Neural cell (in vitro differentiated cells): ENCODE measurements around the gene SFRP2. TPM values are rescaled to one million over a fixed set of nuclear protein-coding genes. Genes with fewer than 3 reads are reported as not detected.

Source experiments
- H2AFZ ChIP-seq: fragments of 200-600, 300-800 bp; sonication (generic), shearing (Covaris generic); 2 replicates; pipeline ENCODE4 v1.6.0; 2014; ENCODE audit warnings: low read depth, mild to moderate bottlenecking, antibody characterized with exemption, low read length, moderate library complexity
- H3F3A ChIP-seq: fragments of 200-600 bp; shearing (Covaris generic); 2 replicates; pipeline ENCODE4 v1.6.1; 2016; ENCODE audit warnings: mild to moderate bottlenecking, moderate library complexity, mixed read lengths, antibody characterized with exemption, low read length; ENCODE audit not compliant: insufficient read depth, poor library complexity, severe bottlenecking
- H3K27ac ChIP-seq: fragments of 200-600, 300-800 bp; sonication (generic), shearing (Covaris generic); 2 replicates; pipeline ENCODE4 v1.5.1; 2014; ENCODE audit warnings: mild to moderate bottlenecking, low read length, moderate library complexity
- H3K27me3 ChIP-seq: fragments of 300-800, 200-600 bp; sonication (generic), shearing (Covaris generic); 2 replicates; pipeline ENCODE4 v1.6.0; 2014; ENCODE audit warnings: mild to moderate bottlenecking, low read depth, low read length, moderate library complexity; ENCODE audit not compliant: insufficient read depth
- H3K36me3 ChIP-seq: fragments of 300-800, 200-600 bp; sonication (generic), shearing (Covaris generic); 2 replicates; pipeline ENCODE4 v1.5.1; 2014; ENCODE audit warnings: mild to moderate bottlenecking, antibody characterized with exemption, low read length, moderate library complexity; ENCODE audit not compliant: insufficient read depth
- H3K4me2 ChIP-seq: fragments of 300-800, 200-600 bp; sonication (generic), shearing (Covaris generic); 2 replicates; pipeline ENCODE4 v1.6.0; 2014; ENCODE audit warnings: mild to moderate bottlenecking, low read length
- H3K4me3 ChIP-seq: fragments of 300-800, 200-600 bp; sonication (generic), shearing (Covaris generic); 2 replicates; pipeline ENCODE4 v1.5.1; 2014; ENCODE audit warnings: mild to moderate bottlenecking, low read length, moderate library complexity
- H3K79me2 ChIP-seq: fragments of 200-600 bp; shearing (Covaris generic); replicated peaks from 2 replicates; pipeline ENCODE4 v1.6.0; 2014; ENCODE audit warnings: mild to moderate bottlenecking, low read length, moderate library complexity; ENCODE audit not compliant: insufficient read depth
- H3K9ac ChIP-seq: fragments of 300-800, 200-600 bp; sonication (generic), shearing (Covaris generic); 2 replicates; pipeline ENCODE4 v1.6.1; 2016; ENCODE audit warnings: mild to moderate bottlenecking, low read length, mixed read lengths
- H3K9me2 ChIP-seq: fragments of 200-600 bp; shearing (Covaris generic); 2 replicates; pipeline ENCODE4 v1.6.1; 2016; ENCODE audit warnings: mild to moderate bottlenecking, low read length, mixed read lengths; ENCODE audit not compliant: insufficient read depth
- H3K9me3 ChIP-seq: fragments of 200-600, 300-800 bp; sonication (generic), shearing (Covaris generic); 2 replicates; pipeline ENCODE4 v1.6.1; 2016; ENCODE audit warnings: mild to moderate bottlenecking, mixed run types, low read length, moderate library complexity, mixed read lengths
- H4K20me1 ChIP-seq: fragments of 200-600 bp; shearing (Covaris generic); 2 replicates; pipeline ENCODE4 v1.6.1; 2016; ENCODE audit warnings: mild to moderate bottlenecking, mixed run types; ENCODE audit not compliant: insufficient read depth
- EP300 ChIP-seq: fragments of 450-650 bp; conservative IDR thresholded peaks from 2 replicates; pipeline ENCODE4 v1.6.1; 2014; ENCODE audit warnings: antibody characterized with exemption, mild to moderate bottlenecking, moderate library complexity; ENCODE audit not compliant: poor library complexity, severe bottlenecking
- EZH2 ChIP-seq: fragments of 200-600, 300-800 bp; shearing (Covaris generic), sonication (generic); IDR thresholded peaks from 2 replicates; pipeline ENCODE4 v1.6.1; 2014; ENCODE audit warnings: antibody characterized with exemption, low read length, borderline replicate concordance, mild to moderate bottlenecking; ENCODE audit not compliant: insufficient read depth, poor library complexity, severe bottlenecking
- MXI1 ChIP-seq: fragments of 450-650 bp; conservative IDR thresholded peaks from 2 replicates; pipeline ENCODE4 v1.6.1; 2014; ENCODE audit warnings: antibody characterized with exemption, mild to moderate bottlenecking; ENCODE audit not compliant: poor library complexity, severe bottlenecking
- POLR2AphosphoS5 ChIP-seq: IDR thresholded peaks from 2 replicates; pipeline ENCODE4 v1.6.1; 2012
- RAD21 ChIP-seq: fragments of 450-650 bp; conservative IDR thresholded peaks from 2 replicates; pipeline ENCODE4 v1.6.1; 2014; ENCODE audit warnings: antibody characterized with exemption, mild to moderate bottlenecking, moderate library complexity
- SMC3 ChIP-seq: fragments of 450-650 bp; conservative IDR thresholded peaks from 2 replicates; pipeline ENCODE4 v1.6.1; 2014; ENCODE audit warnings: antibody characterized with exemption, mild to moderate bottlenecking, moderate library complexity; ENCODE audit not compliant: poor library complexity
- TAF1 ChIP-seq: IDR thresholded peaks from 2 replicates; pipeline ENCODE4 v1.6.1; 2012; ENCODE audit warnings: low read depth
- polyA plus RNA-seq: library from polyadenylated mRNA; depleted of rRNA; stranded (reverse); fragments of >200 nt; gene quantifications from 2 replicates; pipeline ENCODE4 v1.2.3, GENCODE V29; 2014
- TF ChIP-seq, protein P1 (sequence below): fragments of 450-650 bp; IDR thresholded peaks from 2 replicates; pipeline ENCODE4 v1.5.1; 2014; ENCODE audit warnings: antibody characterized with exemption, mild to moderate bottlenecking, moderate library complexity; ENCODE audit not compliant: poor library complexity, severe bottlenecking
- TF ChIP-seq, protein P2 (sequence below): IDR thresholded peaks from 2 replicates; pipeline ENCODE4 v1.6.1; 2012; ENCODE audit warnings: borderline replicate concordance

The SFRP2 gene
- polyA plus RNA-seq, 1 donor from 2014 or later, result 0.51 TPM

DNA sequence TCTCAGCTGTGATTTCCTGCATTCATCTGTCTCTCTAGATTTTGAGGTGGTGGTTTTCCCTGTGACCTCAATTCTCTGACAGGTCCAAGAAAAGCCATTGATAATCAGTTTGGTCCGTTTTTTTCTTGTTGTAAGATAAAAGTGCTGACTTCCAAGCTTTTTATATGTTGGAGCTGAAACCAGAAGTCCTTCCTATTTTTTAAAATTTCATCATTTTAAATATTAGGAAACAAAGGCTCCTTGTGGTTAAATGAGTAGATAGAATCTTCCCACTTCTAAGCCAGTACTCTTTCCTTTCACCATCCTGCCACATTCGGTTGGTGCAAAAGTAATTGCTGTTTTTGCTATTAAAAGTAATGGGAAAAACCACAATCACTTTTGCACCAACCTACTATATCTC is 47.3 kb downstream of the SFRP2 start:
- peaks cover 7% of the 10 kb centered on the region for H3K9me3 ChIP-seq
- H3F3A ChIP-seq, result no peaks in the 10 kb centered on the region
- no peak overlapping the region for H2AFZ ChIP-seq
- H3K27me3 ChIP-seq, result no peaks in the 10 kb centered on the region
- TF ChIP-seq EP300, result no peak
- TF ChIP-seq, protein P1, sequence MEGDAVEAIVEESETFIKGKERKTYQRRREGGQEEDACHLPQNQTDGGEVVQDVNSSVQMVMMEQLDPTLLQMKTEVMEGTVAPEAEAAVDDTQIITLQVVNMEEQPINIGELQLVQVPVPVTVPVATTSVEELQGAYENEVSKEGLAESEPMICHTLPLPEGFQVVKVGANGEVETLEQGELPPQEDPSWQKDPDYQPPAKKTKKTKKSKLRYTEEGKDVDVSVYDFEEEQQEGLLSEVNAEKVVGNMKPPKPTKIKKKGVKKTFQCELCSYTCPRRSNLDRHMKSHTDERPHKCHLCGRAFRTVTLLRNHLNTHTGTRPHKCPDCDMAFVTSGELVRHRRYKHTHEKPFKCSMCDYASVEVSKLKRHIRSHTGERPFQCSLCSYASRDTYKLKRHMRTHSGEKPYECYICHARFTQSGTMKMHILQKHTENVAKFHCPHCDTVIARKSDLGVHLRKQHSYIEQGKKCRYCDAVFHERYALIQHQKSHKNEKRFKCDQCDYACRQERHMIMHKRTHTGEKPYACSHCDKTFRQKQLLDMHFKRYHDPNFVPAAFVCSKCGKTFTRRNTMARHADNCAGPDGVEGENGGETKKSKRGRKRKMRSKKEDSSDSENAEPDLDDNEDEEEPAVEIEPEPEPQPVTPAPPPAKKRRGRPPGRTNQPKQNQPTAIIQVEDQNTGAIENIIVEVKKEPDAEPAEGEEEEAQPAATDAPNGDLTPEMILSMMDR, result no peak
- TF ChIP-seq MXI1, result no peak
- no peak for TF ChIP-seq RAD21
- TF ChIP-seq, protein P2, sequence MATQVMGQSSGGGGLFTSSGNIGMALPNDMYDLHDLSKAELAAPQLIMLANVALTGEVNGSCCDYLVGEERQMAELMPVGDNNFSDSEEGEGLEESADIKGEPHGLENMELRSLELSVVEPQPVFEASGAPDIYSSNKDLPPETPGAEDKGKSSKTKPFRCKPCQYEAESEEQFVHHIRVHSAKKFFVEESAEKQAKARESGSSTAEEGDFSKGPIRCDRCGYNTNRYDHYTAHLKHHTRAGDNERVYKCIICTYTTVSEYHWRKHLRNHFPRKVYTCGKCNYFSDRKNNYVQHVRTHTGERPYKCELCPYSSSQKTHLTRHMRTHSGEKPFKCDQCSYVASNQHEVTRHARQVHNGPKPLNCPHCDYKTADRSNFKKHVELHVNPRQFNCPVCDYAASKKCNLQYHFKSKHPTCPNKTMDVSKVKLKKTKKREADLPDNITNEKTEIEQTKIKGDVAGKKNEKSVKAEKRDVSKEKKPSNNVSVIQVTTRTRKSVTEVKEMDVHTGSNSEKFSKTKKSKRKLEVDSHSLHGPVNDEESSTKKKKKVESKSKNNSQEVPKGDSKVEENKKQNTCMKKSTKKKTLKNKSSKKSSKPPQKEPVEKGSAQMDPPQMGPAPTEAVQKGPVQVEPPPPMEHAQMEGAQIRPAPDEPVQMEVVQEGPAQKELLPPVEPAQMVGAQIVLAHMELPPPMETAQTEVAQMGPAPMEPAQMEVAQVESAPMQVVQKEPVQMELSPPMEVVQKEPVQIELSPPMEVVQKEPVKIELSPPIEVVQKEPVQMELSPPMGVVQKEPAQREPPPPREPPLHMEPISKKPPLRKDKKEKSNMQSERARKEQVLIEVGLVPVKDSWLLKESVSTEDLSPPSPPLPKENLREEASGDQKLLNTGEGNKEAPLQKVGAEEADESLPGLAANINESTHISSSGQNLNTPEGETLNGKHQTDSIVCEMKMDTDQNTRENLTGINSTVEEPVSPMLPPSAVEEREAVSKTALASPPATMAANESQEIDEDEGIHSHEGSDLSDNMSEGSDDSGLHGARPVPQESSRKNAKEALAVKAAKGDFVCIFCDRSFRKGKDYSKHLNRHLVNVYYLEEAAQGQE, result no peak
- TF ChIP-seq POLR2AphosphoS5, result no peak
- no peak for TF ChIP-seq EZH2
- no peak for TF ChIP-seq TAF1
- TF ChIP-seq SMC3, result no peak
- no peak overlapping the region for H3K27ac ChIP-seq
- H3K4me3 ChIP-seq, result no peak overlapping the region
- no peaks in the 10 kb centered on the region for H3K36me3 ChIP-seq
- H3K9me2 ChIP-seq, result no peaks in the 10 kb centered on the region
- H3K4me2 ChIP-seq, result no peak overlapping the region
- H3K79me2 ChIP-seq, result no peaks in the 10 kb centered on the region
- H4K20me1 ChIP-seq, result no peaks in the 10 kb centered on the region
- no peak overlapping the region for H3K9ac ChIP-seq

DNA sequence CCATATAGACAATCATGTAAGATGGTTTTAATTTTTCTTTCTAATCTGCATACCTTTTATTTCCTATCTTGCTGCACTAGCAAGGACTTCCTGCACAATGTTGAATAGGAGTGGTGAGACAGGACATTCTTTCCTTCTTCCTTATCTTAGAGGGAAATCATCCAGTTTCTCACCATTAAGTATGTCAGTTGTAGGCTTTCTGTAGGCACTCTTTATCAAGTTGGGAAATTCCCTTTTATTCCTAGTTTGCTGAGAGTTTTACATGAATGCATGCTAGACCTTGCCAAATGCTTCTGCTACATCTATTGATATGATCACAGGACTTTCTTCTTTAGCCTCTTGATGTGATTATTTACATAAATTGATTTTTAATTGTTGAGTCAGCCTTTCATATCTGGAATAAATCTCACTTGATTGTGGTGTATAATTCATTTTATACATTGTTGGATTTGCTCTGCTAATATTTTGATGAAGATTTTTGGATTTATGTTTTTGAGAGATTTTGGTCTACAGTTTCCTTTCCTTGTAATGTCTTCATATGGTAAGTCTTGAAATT is 52.9 kb downstream of the SFRP2 start:
- Histone ChIP-seq H3K4me3 (no peak overlapping the region), H3K4me2 (no peak overlapping the region), H3K79me2 (no peaks in the 10 kb centered on the region), H3K9me3 (peaks cover 5% of the 10 kb centered on the region), H4K20me1 (no peaks in the 10 kb centered on the region), H3K27ac (no peak overlapping the region), H3K27me3 (no peaks in the 10 kb centered on the region), H3F3A (no peaks in the 10 kb centered on the region), H3K9ac (no peak overlapping the region), H2AFZ (no peak overlapping the region), H3K9me2 (no peaks in the 10 kb centered on the region), H3K36me3 (no peaks in the 10 kb centered on the region)
- TF ChIP-seq, protein P2, result no peak
- TF ChIP-seq SMC3 (no peak), MXI1 (no peak), RAD21 (no peak), POLR2AphosphoS5 (no peak), EP300 (no peak)
